ENCODE measurements around the gene COL1A1. TPM values are rescaled to one million over a fixed set of nuclear protein-coding genes. Genes with fewer than 3 reads are reported as not detected.

Gene COL1A1
- total RNA-seq, 4 donors from 2014 or later: 15.0 to 90.5 (median 25.8) TPM

GRCh38 chr17:50200457-50201275, 765 bp downstream of the COL1A1 start:
- peak; percentile 92 to 98 for DNase-seq (ENCODE audit: low spot score in 2 of 2)
- intact Hi-C loops (cut with DNase I; ENCODE audit: low total_unique reads): loop anchor here (2.0 kb wide), 1 partner anchor 72 kb away; no protein-coding TSS in a partner anchor
- 1% methylated on average over 40 to 55 of the region's 55 CpGs for WGBS, 2 donors
- peak overlapping the region; percentile 41 for H3K4me3 ChIP-seq (ENCODE audit: low read depth, poor library complexity, severe bottlenecking)
- peak in 2 of 3 donors; percentile 80 to 100 for TF ChIP-seq CTCF (IDR thresholded peaks at IDR 0.05)
- no peak for TF ChIP-seq POLR2A (IDR thresholded peaks at IDR 0.05)

- TF ChIP-seq POLR2A (IDR thresholded peaks at IDR 0.05): no peak
- no peak for TF ChIP-seq CTCF (IDR thresholded peaks at IDR 0.05)
- 2 to 5% methylated on average over 24 to 33 of the region's 36 CpGs for WGBS, 2 donors
- H3K4me3 ChIP-seq (ENCODE audit: low read depth, poor library complexity, severe bottlenecking): peak overlapping the region; percentile 41
- DNase-seq (ENCODE audit: low spot score in 2 of 2): peak; percentile 93 to 97
- intact Hi-C loops (cut with DNase I; ENCODE audit: low total_unique reads): loop anchor here (2.0 to 10.0 kb wide), 2 partner anchors 73 to 275 kb away; partner anchors contain the start of gene RSAD1
Measured at GRCh38 chr17:50199803-50200456, 1.5 kb downstream of the COL1A1 start.

GRCh38 chr17:50199211-50199802, 2.1 kb downstream of the COL1A1 start:
- intact Hi-C loops (cut with DNase I; ENCODE audit: low total_unique reads): loop anchor here (10.0 kb wide), 1 partner anchor 275 kb away; the partner anchor contains the start of gene RSAD1
- no peak for DNase-seq (ENCODE audit: low spot score in 2 of 2)
- no peak for TF ChIP-seq CTCF (IDR thresholded peaks at IDR 0.05)
- no peak for TF ChIP-seq POLR2A (IDR thresholded peaks at IDR 0.05)
- WGBS, 2 donors: 27 to 31% methylated on average over 29 to 30 of the region's 41 CpGs
- no peak overlapping the region for H3K4me3 ChIP-seq (ENCODE audit: low read depth, poor library complexity, severe bottlenecking)

- intact Hi-C loops (cut with DNase I; ENCODE audit: low total_unique reads): loop anchor here (10.0 kb wide), 1 partner anchor 277 kb away; the partner anchor contains the start of gene RSAD1
- peak in 1 of 2 donors; percentile 70 for DNase-seq (ENCODE audit: low spot score in 2 of 2)
- H3K4me3 ChIP-seq (ENCODE audit: low read depth, poor library complexity, severe bottlenecking): no peak overlapping the region
- 17 to 18% methylated on average over 7 of the region's 7 CpGs for WGBS, 2 donors
- TF ChIP-seq CTCF (IDR thresholded peaks at IDR 0.05) (peak in 1 of 3 donors; percentile 52), POLR2A (IDR thresholded peaks at IDR 0.05) (no peak)
Measured at GRCh38 chr17:50198026-50198669, 3.3 kb downstream of the COL1A1 start.

GRCh38 chr17:50196826-50197225, 4.6 kb downstream of the COL1A1 start:
- DNase-seq (ENCODE audit: low spot score in 2 of 2): no peak
- TF ChIP-seq CTCF (IDR thresholded peaks at IDR 0.05): no peak
- no peak for TF ChIP-seq POLR2A (IDR thresholded peaks at IDR 0.05)
- intact Hi-C loops (cut with DNase I; ENCODE audit: low total_unique reads): loop anchor here (10.0 kb wide), 1 partner anchor 278 kb away; the partner anchor contains the start of gene RSAD1
- 74 to 77% methylated on average over 6 of the region's 6 CpGs for WGBS, 2 donors
- H3K4me3 ChIP-seq (ENCODE audit: low read depth, poor library complexity, severe bottlenecking): no peak overlapping the region

Measured in lower leg skin (tissue), 4 donors.